Stimulated activated CD4-positive, alpha-beta T cell treated with anti-CD3 and anti-CD28 coated beads, Interleukin-1b, Interleukin-23, amount 100 ng/mL, for 48 hours (primary cell): ENCODE results near the gene RRAGB.
"Not testable (repeated sequence)": the region's sequence is repeated elsewhere in the genome, so short reads cannot be mapped to it uniquely, and the experiment has no call there.

Experiments used
- DNase-seq: peaks from one replicate; pipeline ENCODE4 v3.0.0-alpha.2; 2020

The RRAGB gene, protein sequence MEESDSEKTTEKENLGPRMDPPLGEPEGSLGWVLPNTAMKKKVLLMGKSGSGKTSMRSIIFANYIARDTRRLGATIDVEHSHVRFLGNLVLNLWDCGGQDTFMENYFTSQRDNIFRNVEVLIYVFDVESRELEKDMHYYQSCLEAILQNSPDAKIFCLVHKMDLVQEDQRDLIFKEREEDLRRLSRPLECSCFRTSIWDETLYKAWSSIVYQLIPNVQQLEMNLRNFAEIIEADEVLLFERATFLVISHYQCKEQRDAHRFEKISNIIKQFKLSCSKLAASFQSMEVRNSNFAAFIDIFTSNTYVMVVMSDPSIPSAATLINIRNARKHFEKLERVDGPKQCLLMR

DNA sequence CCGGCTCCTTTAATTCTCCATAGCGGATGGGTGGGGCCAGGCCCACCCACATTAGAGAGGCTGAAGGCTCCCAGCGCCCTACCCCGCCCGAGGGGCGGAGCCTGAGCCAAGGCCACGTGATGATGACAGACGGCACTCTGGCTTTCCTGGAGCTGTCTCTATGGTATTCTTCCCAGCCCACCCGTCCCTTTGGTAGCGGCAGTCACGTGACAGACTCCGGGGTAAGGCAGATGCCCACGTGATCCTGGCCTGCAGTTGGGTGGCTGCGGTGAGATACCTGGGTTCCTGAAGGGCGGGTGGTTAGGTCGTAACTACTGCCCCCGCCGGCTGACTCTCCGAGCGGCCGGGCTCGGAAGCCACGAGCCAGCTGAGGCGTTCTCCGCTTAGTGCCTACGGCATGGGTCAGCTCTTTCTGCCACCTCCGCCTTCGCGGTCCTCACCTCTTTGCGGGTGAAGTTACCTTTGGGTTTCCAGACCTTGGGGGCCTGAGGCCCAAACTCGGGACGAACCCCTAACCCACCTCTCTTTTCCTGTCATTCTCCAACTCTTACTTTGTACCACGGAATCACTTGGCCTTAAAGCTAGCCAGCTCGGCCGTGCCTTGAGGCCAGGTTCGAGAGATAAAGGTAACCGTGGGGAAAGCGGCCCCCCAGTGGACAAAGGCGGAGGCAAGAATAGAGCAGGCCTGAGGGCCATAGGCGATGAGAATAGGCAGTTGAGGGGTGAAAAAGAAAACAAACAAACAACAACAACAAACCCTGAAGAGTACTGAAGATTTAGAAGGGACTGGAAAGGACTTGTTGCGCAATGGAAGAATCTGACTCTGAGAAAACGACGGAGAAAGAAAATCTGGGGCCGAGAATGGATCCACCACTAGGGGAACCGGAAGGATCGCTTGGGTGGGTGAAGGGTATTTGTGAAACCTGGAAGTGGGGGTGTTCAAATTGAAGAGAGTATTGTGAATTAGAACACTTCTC lies at the start of gene RRAGB:
Gene RRAGB (plus strand): TSS at position 229 of the 977 bp plus-strand sequence. CDS start 579 bp downstream, at position 808.
- DNase-seq, result peak; percentile 92

GRCh38 chrX:55668084-55668483 lies 49.5 kb upstream of the RRAGB start:
- no peak for DNase-seq

DNA sequence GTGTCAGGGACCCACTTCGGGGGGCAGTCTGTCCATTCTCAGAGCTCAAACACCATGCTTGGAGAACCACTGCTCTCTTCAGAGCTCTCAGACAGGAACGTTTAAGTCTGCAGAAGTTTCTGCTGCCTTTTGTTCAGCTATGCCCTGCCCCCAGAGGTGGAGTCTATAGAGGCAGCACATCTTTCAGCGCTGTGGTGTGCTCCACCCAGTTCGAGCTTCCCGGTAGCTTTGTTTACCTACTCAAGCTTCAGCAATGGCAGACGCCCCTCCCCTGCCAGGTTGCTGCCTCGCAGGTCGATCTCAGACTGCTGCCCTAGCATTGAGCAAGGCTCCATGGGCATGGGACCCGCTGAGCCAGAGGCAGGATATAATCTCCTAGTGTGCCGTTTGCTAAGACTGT lies 29.0 kb upstream of the RRAGB start:
- not testable (repeated sequence) for DNase-seq

- no peak for DNase-seq
Observed at GRCh38 chrX:55695227-55696018, 22.1 kb upstream of the RRAGB start.

GRCh38 chrX:55697381-55697780 lies 20.2 kb upstream of the RRAGB start:
- DNase-seq, result no peak

- no peak for DNase-seq
Observed at GRCh38 chrX:55702671-55703070, 14.9 kb upstream of the RRAGB start.

GRCh38 chrX:55703436-55703835 lies 14.1 kb upstream of the RRAGB start:
- DNase-seq, result not testable (repeated sequence)

GRCh38 chrX:55705066-55705465 lies 12.5 kb upstream of the RRAGB start:
- DNase-seq, result not testable (repeated sequence)

- no peak for DNase-seq
Observed at GRCh38 chrX:55709735-55710134, 7.8 kb upstream of the RRAGB start.

DNA sequence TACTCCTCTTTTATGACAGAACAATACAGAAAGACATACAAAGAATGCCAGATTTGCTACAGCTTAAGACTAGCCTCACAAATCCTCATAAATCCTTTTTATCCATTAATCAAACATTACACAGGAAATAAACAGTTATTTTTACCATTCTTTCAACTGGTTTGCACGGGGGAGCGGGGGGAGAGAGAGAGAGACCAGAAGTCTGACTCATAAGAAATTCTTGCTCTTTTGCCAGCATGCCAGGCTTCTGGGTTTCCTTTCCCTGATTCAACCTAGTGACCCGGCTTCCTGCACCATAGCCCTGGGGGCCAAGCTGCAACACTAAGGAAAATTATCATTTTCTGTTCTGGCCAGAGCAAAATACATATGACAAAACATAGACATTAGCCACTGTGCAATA lies 6.8 kb upstream of the RRAGB start:
- DNase-seq, result no peak

DNA sequence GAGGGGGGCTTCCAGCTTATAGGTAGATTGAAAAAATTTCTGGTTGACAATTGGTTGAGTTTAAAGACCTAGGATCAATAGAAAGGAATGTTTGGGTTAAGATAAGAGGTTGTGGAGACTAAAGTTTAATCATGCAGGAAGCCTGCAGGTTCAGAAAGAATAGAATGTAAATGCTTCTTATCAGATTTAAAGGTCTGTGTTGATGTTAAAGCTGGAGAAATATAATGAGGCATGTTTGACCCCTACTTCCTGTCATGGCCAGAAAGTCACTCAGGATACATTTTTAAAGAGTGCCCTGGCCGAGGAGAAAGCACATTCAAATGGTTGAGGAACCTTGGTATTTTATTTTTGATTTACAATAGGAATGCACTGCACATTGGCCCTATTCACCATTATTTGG lies 3.9 kb upstream of the RRAGB start:
- no peak for DNase-seq

DNA sequence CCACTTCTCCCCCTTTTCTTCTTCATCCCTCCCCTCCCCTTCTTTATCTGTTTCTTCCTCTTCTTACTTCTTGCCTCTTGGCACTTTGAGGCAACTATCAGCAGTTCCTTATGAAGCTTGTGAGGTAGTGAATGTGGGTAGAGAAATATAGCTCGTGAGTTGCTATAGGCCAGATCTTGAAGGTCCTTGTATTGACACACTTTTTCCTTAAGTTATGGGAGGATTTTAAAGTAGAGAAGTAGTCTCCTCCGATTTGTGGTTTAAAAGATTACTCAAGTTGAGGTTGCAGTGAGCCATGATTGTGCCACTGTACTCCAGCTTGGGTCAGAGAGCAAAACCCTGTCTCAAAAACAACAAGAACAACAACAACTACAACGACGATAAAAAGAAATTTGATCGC lies 3.4 kb upstream of the RRAGB start:
- no peak for DNase-seq

GRCh38 chrX:55715847-55716246 lies 1.7 kb upstream of the RRAGB start:
- peak; percentile 3 for DNase-seq

DNA sequence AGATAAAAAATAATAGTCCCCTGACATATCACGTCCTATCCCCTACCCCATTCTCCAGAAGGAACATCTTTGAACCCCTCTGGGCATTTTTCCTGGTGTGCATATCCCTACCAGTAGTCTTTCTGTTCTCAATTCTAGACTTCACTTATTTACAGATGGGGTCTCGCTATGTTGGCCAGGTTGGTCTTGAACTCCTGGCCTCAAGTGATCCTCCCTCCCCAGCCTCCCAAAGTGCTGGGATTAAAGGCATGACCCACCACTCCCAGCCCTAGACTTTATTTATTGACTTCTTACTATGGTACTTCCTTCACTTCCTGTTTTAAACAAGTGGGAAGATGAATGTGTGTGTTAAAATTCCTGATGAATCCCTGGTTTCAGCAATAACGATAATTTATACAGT lies 612 bp upstream of the RRAGB start:
- DNase-seq, result no peak

- DNase-seq, result no peak
Observed at GRCh38 chrX:55731826-55732225, 14.3 kb downstream of the RRAGB start.

- DNase-seq, result no peak
Observed at GRCh38 chrX:55738969-55739368, 21.4 kb downstream of the RRAGB start.

GRCh38 chrX:55742649-55743048 lies 25.1 kb downstream of the RRAGB start:
- DNase-seq, result no peak

DNA sequence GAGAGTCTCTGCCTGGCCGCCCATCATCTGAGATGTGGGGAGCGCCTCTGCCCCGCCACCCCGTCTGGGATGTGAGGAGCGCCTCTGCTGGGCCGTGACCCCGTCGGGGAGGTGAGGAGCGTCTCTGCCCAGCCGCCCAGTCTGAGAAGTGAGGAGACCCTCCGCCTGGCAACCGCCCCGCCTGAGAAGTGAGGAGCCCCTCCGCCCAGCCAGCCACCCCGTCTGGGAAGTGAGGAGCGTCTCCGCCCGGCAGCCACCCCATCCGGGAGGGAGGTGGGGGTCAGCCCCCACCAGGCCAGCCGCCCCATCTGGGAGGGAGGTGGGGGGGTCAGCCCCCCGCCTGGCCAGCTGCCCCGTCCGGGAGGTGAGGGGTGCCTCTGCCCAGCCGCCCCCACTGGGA lies 30.9 kb downstream of the RRAGB start:
- DNase-seq, result not testable (repeated sequence)

- DNase-seq, result no peak
Observed at GRCh38 chrX:55750256-55750655, 32.7 kb downstream of the RRAGB start.

DNA sequence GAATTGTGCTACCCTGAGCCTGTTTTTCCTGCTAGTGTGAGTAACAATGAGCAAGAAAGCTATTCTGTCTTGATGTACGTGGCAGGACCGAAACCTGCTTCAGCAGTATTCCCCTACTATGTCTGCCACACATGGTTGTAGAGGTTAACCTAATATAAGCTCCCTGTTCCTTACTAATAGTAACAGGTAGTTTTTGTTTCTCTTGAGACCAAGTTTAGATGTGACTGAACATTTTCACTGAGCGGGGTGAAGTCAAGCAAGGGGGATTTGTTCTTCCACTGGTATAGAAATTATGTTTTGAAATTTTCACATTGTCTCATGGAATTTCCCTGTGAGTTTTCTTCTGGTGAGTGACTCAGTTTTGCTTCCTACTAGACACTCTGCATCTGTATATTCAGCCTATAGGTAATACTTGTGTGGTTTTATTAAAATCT lies 37.3 kb downstream of the RRAGB start:
- peak; percentile 3 for DNase-seq

DNA sequence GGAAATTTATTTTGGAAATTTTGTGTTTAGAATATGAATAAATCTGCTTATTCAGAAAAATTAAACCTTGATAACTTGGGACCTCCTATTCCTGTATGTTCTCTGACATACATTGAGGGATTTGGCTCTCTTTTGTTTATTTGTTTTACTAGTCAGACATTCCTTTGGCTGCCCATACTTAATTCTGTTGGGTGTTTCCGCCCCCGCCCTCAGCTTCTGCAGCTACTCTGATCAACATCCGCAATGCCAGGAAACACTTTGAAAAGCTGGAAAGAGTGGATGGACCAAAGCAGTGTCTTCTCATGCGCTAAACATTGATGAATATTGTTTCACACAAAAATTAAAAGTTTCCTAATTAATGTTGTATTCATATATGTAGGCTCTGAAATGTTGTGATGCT lies 40.5 kb downstream of the RRAGB start:
- DNase-seq, result no peak

- no peak for DNase-seq
Observed at GRCh38 chrX:55759478-55759877, 41.9 kb downstream of the RRAGB start.

- no peak for DNase-seq
Observed at GRCh38 chrX:55767100-55767499, 49.6 kb downstream of the RRAGB start.
